Measurements from ENCODE around the gene RPL10A. TPM values are rescaled to one million over a fixed set of nuclear protein-coding genes. Genes with fewer than 3 reads are reported as not detected.

RPL10A gene
- total and polyA plus RNA-seq, 2 of the 13 experiments (the other 11 are each of a cell fraction or from before 2014, with no cell fraction given) = 1,854 to 2,726 TPM

GRCh38 chr6:35474131-35474941, 6.1 kb downstream of the RPL10A start:
- no peaks in the 10 kb centered on the region for H3K27me3 ChIP-seq (ENCODE audit: control insufficient read depth in 1 of 2, insufficient read depth in 2 of 2, low read length in 2 of 2)
- H3K9me3 ChIP-seq (ENCODE audit: low read length) = no peaks in the 10 kb centered on the region
- peak; percentile 26 for ATAC-seq
- H3K4me3 ChIP-seq (replicated peaks in 1 of 3; ENCODE audit: insufficient read depth in 1 of 3, low read depth in 2 of 3, low read length in 3 of 3) = no peak overlapping the region
- peaks cover 7 to 35% of the 10 kb centered on the region in 2 experiments for H3K36me3 ChIP-seq (replicated peaks in 1 of 2; ENCODE audit: control insufficient read depth in 1 of 2, insufficient read depth in 2 of 2, low read length in 2 of 2)
- peaks cover 53% of the 10 kb centered on the region for H3K4me1 ChIP-seq (ENCODE audit: insufficient read depth, low read length)
- 96% methylated on average over 13 of the region's 14 CpGs for WGBS (ENCODE audit: low lambda C conversion rate)
- POLR2A ChIA-PET = interaction anchor here (1.2 to 9.7 kb wide), 5 partner anchors 16 to 156 kb away, joined by 4 to 88 read pairs (median 5); partner anchors contain the start of gene TEAD3
- no peak for FAIRE-seq
- H3K27ac ChIP-seq (ENCODE audit: extremely low read length, insufficient read depth, low read length) = peak overlapping the region; percentile 55
- H2AFZ ChIP-seq (ENCODE audit: low read length) = no peak overlapping the region
- H3K79me2 ChIP-seq (ENCODE audit: insufficient read depth, low read length) = peaks cover 18% of the 10 kb centered on the region
- in situ Hi-C loops (cut with HindIII; ENCODE audit: extremely low pct_ligation_motif_present, low pct_unique_long_range_greater_than_20kb) = no loop called here
- H3K4me2 ChIP-seq (ENCODE audit: low read depth, low read length) = no peak overlapping the region
- CTCF ChIA-PET (ENCODE audit: low intra/inter-chr PET ratio, low total read pairs) = no interaction called here
- DNase-seq (ENCODE audit: low spot score) = no peak
- peaks cover 43% of the 10 kb centered on the region for H4K20me1 ChIP-seq (ENCODE audit: insufficient read depth, low read length)
- intact Hi-C loops (cut with micrococcal nuclease; ENCODE audit: unreplicated experiment) = no loop called here
- no peak overlapping the region for H3K9ac ChIP-seq (ENCODE audit: insufficient read depth, low read depth, low read length)
- BruUV-seq (replicated peaks) = no TSS peak
- TF ChIP-seq RBM22 (optimal IDR thresholded peaks at IDR 0.05; ENCODE audit: low read length) (peak; percentile 61), GMEB1 (CRISPR knock-in tag; IDR thresholded peaks at IDR 0.05; ENCODE audit: borderline replicate concordance) (no peak), POLR2G (IDR thresholded peaks at IDR 0.05; ENCODE audit: low read depth, low read length) (peak; percentile 45), ZFP91 (CRISPR knock-in tag; IDR thresholded peaks at IDR 0.05; ENCODE audit: borderline replicate concordance) (0 out of 2 replicates have a peak, but pooled peaks have one; percentile 19), TEF (CRISPR knock-in tag; IDR thresholded peaks at IDR 0.05) (no peak), SIX1 (CRISPR knock-in tag; IDR thresholded peaks at IDR 0.05; ENCODE audit: borderline replicate concordance) (no peak), RBM39 (IDR thresholded peaks at IDR 0.05; ENCODE audit: low read depth, low read length, poor library complexity, severe bottlenecking) (peak; percentile 64), ZNF263 (CRISPR knock-in tag; IDR thresholded peaks at IDR 0.05) (0 out of 2 replicates have a peak, but pooled peaks have one; percentile 13), AGO2 (optimal IDR thresholded peaks at IDR 0.05; ENCODE audit: low read depth, low read length) (peak; percentile 95), POLR2AphosphoS2 (IDR thresholded peaks at IDR 0.05; ENCODE audit: low read depth, low read length) (peak; percentile 46; the same call in 1 of the 2 replicates), POLR2A (IDR thresholded peaks at IDR 0.05; ENCODE audit: insufficient read depth in 1 of 2, low read depth in 2 of 2, low read length in 2 of 2) (peak in 1 of 2 experiments; percentile 65; a peak in 2 of 4 replicates), KAT2B (IDR thresholded peaks at IDR 0.05; ENCODE audit: borderline replicate concordance, low read depth, low read length) (no peak), ZFP1 (CRISPR knock-in tag; IDR thresholded peaks at IDR 0.05) (no peak), SOX6 (IDR thresholded peaks at IDR 0.05) (no peak), SOX6 (CRISPR knock-in tag; IDR thresholded peaks at IDR 0.05) (no peak), CREM (IDR thresholded peaks at IDR 0.05) (no peak), CREM (CRISPR knock-in tag; IDR thresholded peaks at IDR 0.05) (no peak), RBFOX2 (IDR thresholded peaks at IDR 0.05; ENCODE audit: low read depth, low read length) (peak; percentile 29; the same call in 1 of the 2 replicates), TFAP4 (IDR thresholded peaks at IDR 0.05; ENCODE audit: borderline replicate concordance, low read depth) (no peak), HOXD1 (CRISPR knock-in tag; IDR thresholded peaks at IDR 0.05) (no peak), NFKB2 (CRISPR knock-in tag; IDR thresholded peaks at IDR 0.05; ENCODE audit: borderline replicate concordance) (0 out of 2 replicates have a peak, but pooled peaks have one; percentile 1)
